Transverse colon (tissue), 4 donors: ENCODE results near the gene NELL2. TPM values are rescaled to one million over a fixed set of nuclear protein-coding genes. Genes with fewer than 3 reads are reported as not detected.

Experiments
- DNase-seq: peaks from one replicate; pipeline ENCODE4 v3.0.0-alpha.2; 2019
- H3K27ac ChIP-seq, 4 donors: fragments of 200-600 bp; sonication (generic); 2 replicates each; pipeline ENCODE4 v1.5.1; 2016 to 2018; ENCODE audit warnings: inconsistent platforms in 4 of 4
- H3K27me3 ChIP-seq: fragments of 200-600 bp; sonication (generic); 2 replicates; pipeline ENCODE4 v1.5.1; 2017; ENCODE audit warnings: inconsistent platforms
- H3K36me3 ChIP-seq, 4 donors: fragments of 200-600 bp; sonication (generic); 2 replicates each; pipeline ENCODE4 v1.5.1; 2017 to 2019; ENCODE audit warnings: inconsistent platforms in 4 of 4
- H3K4me1 ChIP-seq, 4 donors: fragments of 200-600 bp; sonication (generic); 2 replicates each; pipeline ENCODE4 v1.5.1; 2017 to 2020; ENCODE audit warnings: inconsistent platforms in 4 of 4
- H3K4me3 ChIP-seq, 4 donors: fragments of 200-600 bp; sonication (generic); 1 replicate in 1 of 4; 2 replicates in 3 of 4; pipeline versions ENCODE4 v1.5.1 to v1.6.1; 2017 to 2019; ENCODE audit warnings: inconsistent platforms in 4 of 4
- H3K9me3 ChIP-seq, 2 donors: fragments of 200-600 bp; sonication (generic); 2 replicates each; pipeline ENCODE4 v1.5.1; 2017 to 2019; ENCODE audit warnings: inconsistent platforms in 2 of 2
- CTCF ChIP-seq, 5 experiments: fragments of 200-600 bp in 3 of 5; fragments of 450-650 bp in 2 of 5; sonication (generic) in 3 of 5; IDR thresholded peaks; 1 replicate in 2 of 5; 2 replicates in 3 of 5; pipeline ENCODE4 v1.5.1; 2016 to 2017; ENCODE audit warnings: antibody characterized with exemption in 5 of 5, inconsistent platforms in 3 of 5, mild to moderate bottlenecking in 2 of 5, moderate library complexity in 1 of 5
- EP300 ChIP-seq: sonication (generic); formaldehyde crosslinking; IDR thresholded peaks from one replicate; pipeline ENCODE4 v1.6.1; 2017; ENCODE audit warnings: antibody characterized with exemption, low read depth
- POLR2A ChIP-seq: fragments of 450-650 bp; IDR thresholded peaks from one replicate; pipeline ENCODE4 v1.6.1; 2016; ENCODE audit warnings: antibody characterized with exemption, mild to moderate bottlenecking, moderate library complexity
- POLR2AphosphoS5 ChIP-seq, 3 donors: sonication (generic); formaldehyde crosslinking; IDR thresholded peaks; one replicate each; pipeline ENCODE4 v1.6.1; 2016; ENCODE audit warnings: antibody characterized with exemption in 3 of 3
- WGBS, 2 donors: methylation state at CpG; one replicate each; pipeline ENCODE4 v1.1.5; 2018; ENCODE audit warnings: low coverage in 1 of 2; 5-methylcytosine and 5-hydroxymethylcytosine counted together
- in situ Hi-C, 4 donors: fragments of 200-750 bp; cut with MboI; loops; one replicate each; pipeline versions ENCODE4 v1.15.0 to v1.15.1; 2017; ENCODE audit warnings: low sequenced_read_pairs in 3 of 4, low pct_ligation_motif_present in 1 of 4, low pct_unique_long_range_greater_than_20kb in 1 of 4
- intact Hi-C: fragments of 100-400 bp; cut with DNase I; formaldehyde crosslinking; loops from one replicate; pipeline ENCODE4 v1.15.1; 2023; ENCODE audit warnings: low total_unique reads
- total RNA-seq, 4 donors: library from RNA; depleted of rRNA; stranded (reverse); fragments of >200 nt; gene quantifications; one replicate each; pipeline ENCODE4 v1.1.0, GENCODE V29; 2016

NELL2 gene
- total RNA-seq, 4 donors from 2014 or later = 1.4 to 10.5 (median 9.5) TPM

- no peaks in the 10 kb centered on the region for H3K27me3 ChIP-seq
- TF ChIP-seq POLR2AphosphoS5 (IDR thresholded peaks at IDR 0.05) (no peak), CTCF (IDR thresholded peaks at IDR 0.05) (no peak), POLR2A (no peak), EP300 (no peak)
- no peak for DNase-seq
- no peaks in the 10 kb centered on the region for H3K4me1 ChIP-seq
- WGBS, 2 donors = 65 to 82% methylated on average over 1 of the region's 1 CpG
- no peaks in the 10 kb centered on the region for H3K36me3 ChIP-seq
- in situ Hi-C loops = no loop called here
- intact Hi-C loops = no loop called here
- no peak overlapping the region for H3K27ac ChIP-seq
- no peaks in the 10 kb centered on the region for H3K9me3 ChIP-seq
- no peak overlapping the region for H3K4me3 ChIP-seq
Measured at GRCh38 chr12:44546060-44546459, 330.1 kb downstream of the NELL2 start.

GRCh38 chr12:44544018-44544417, 332.1 kb downstream of the NELL2 start:
- intact Hi-C loops (no loop called here), in situ Hi-C loops (no loop called here)
- no peak for TF ChIP-seq CTCF (IDR thresholded peaks at IDR 0.05)
- no peak for TF ChIP-seq EP300
- TF ChIP-seq POLR2A = no peak
- no peak for TF ChIP-seq POLR2AphosphoS5 (IDR thresholded peaks at IDR 0.05)
- no peaks in the 10 kb centered on the region for H3K27me3 ChIP-seq
- 72 to 75% methylated on average over 3 of the region's 3 CpGs for WGBS, 2 donors
- no peaks in the 10 kb centered on the region for H3K36me3 ChIP-seq
- no peaks in the 10 kb centered on the region for H3K4me1 ChIP-seq
- no peaks in the 10 kb centered on the region for H3K9me3 ChIP-seq
- H3K4me3 ChIP-seq = no peak overlapping the region
- no peak overlapping the region for H3K27ac ChIP-seq
- no peak for DNase-seq

GRCh38 chr12:44542716-44543115, 333.4 kb downstream of the NELL2 start:
- Histone ChIP-seq H3K4me1 (no peaks in the 10 kb centered on the region), H3K27ac (no peak overlapping the region), H3K27me3 (no peaks in the 10 kb centered on the region), H3K4me3 (no peak overlapping the region), H3K9me3 (no peaks in the 10 kb centered on the region), H3K36me3 (no peaks in the 10 kb centered on the region)
- no peak for DNase-seq
- TF ChIP-seq POLR2A = no peak
- TF ChIP-seq EP300 = no peak
- no peak for TF ChIP-seq CTCF (IDR thresholded peaks at IDR 0.05)
- TF ChIP-seq POLR2AphosphoS5 (IDR thresholded peaks at IDR 0.05) = no peak
- WGBS, 2 donors = 58 to 67% methylated on average over 1 of the region's 1 CpG
- intact Hi-C loops (no loop called here), in situ Hi-C loops (no loop called here)

- no peaks in the 10 kb centered on the region for H3K9me3 ChIP-seq
- intact Hi-C loops = no loop called here
Measured at GRCh38 chr12:44537354-44537753, 338.8 kb downstream of the NELL2 start.

More at GRCh38 chr12:44537354-44537753, 338.8 kb downstream of the NELL2 start:
- Histone ChIP-seq H3K4me3 (no peak overlapping the region), H3K36me3 (no peaks in the 10 kb centered on the region), H3K4me1 (no peaks in the 10 kb centered on the region), H3K27ac (no peak overlapping the region), H3K27me3 (no peaks in the 10 kb centered on the region)
- TF ChIP-seq EP300 = no peak
- no peak for TF ChIP-seq POLR2AphosphoS5 (IDR thresholded peaks at IDR 0.05)
- TF ChIP-seq CTCF (IDR thresholded peaks at IDR 0.05) = no peak
- TF ChIP-seq POLR2A = no peak
- DNase-seq = no peak
- in situ Hi-C loops = no loop called here
